H1 (cell line): ENCODE results near the gene OLFM1.

ENCODE experiments used
- CTCF ChIP-seq, 3 experiments: IDR thresholded peaks; 1 replicate in 2 of 3; 2 replicates in 1 of 3; pipeline versions ENCODE4 v1.5.1 to v1.6.1; 2011; ENCODE audit warnings: low read length in 3 of 3, mild to moderate bottlenecking in 3 of 3, inconsistent platforms in 2 of 3, low read depth in 1 of 3, moderate library complexity in 1 of 3; ENCODE audit not compliant: insufficient read depth in 1 of 3; ENCODE audit errors: control extremely low read depth in 1 of 3
- EP300 ChIP-seq, 2 experiments: IDR thresholded peaks; 1 replicate in 1 of 2; 2 replicates in 1 of 2; pipeline ENCODE4 v1.6.1; 2011 to 2012; ENCODE audit warnings: low read depth in 2 of 2, low read length in 2 of 2, mild to moderate bottlenecking in 2 of 2, borderline replicate concordance in 1 of 2, inconsistent platforms in 1 of 2, moderate library complexity in 1 of 2
- EZH2 ChIP-seq: fragments of 200-600 bp; sonication (generic); IDR thresholded peaks from 2 replicates; pipeline ENCODE4 v1.7.1; 2012; ENCODE audit warnings: low read depth, mild to moderate bottlenecking, moderate library complexity, low read length, inconsistent platforms; ENCODE audit not compliant: severe bottlenecking
- SIN3A ChIP-seq, 2 experiments: IDR thresholded peaks in 1 of 2; conservative IDR thresholded peaks in 1 of 2; 2 replicates each; pipeline ENCODE4 v1.6.1; 2011 to 2012; ENCODE audit warnings: low read length in 2 of 2, improper control_type of control experiment in 1 of 2, low read depth in 1 of 2, mild to moderate bottlenecking in 1 of 2
- SIRT6 ChIP-seq: IDR thresholded peaks from one replicate; pipeline ENCODE4 v1.7.1; 2012; ENCODE audit warnings: low read length, inconsistent platforms
- SP2 ChIP-seq: IDR thresholded peaks from 2 replicates; pipeline ENCODE4 v1.6.1; 2012; ENCODE audit warnings: mild to moderate bottlenecking, low read length, inconsistent platforms
- SUZ12 ChIP-seq: fragments of 200-600 bp; sonication (generic); IDR thresholded peaks from 2 replicates; pipeline ENCODE4 v1.6.1; 2012; ENCODE audit warnings: mild to moderate bottlenecking, inconsistent platforms, low read length, moderate library complexity, mixed read lengths

- TF ChIP-seq SIRT6 (no peak), SIN3A (conservative IDR thresholded peaks at IDR 0.05 in 1 of 2, IDR thresholded peaks at IDR 0.05 in 1 of 2; ENCODE audit: low read depth in 1 of 2, low read length in 2 of 2) (no peak), EZH2 (no peak), CTCF (IDR thresholded peaks at IDR 0.05; ENCODE audit: control extremely low read depth in 1 of 3, insufficient read depth in 1 of 3, low read depth in 1 of 3, low read length in 3 of 3) (no peak), EP300 (IDR thresholded peaks at IDR 0.05; ENCODE audit: borderline replicate concordance in 1 of 2, low read depth in 2 of 2, low read length in 2 of 2) (no peak), SP2 (no peak), SUZ12 (no peak)
Measured at GRCh38 chr9:135138078-135138855, 50.8 kb downstream of the OLFM1 start.
